NCI-H146 treated with DMSO at 0.1 percent for 48 hours (cell line): ENCODE results near the gene NPS.

ENCODE experiments used
- DNase-seq: peaks from one replicate; lab custom pipeline; 2025; ENCODE audit not compliant: unreplicated experiment; lab: John Stamatoyannopoulos, UW

Gene NPS

GRCh38 chr10:127549009-127549408, at the start of gene NPS:
TSS of gene NPS (plus strand) at chr10:127549309. CDS start at chr10:127549369, 60 bp downstream.
- no peak for DNase-seq

DNA sequence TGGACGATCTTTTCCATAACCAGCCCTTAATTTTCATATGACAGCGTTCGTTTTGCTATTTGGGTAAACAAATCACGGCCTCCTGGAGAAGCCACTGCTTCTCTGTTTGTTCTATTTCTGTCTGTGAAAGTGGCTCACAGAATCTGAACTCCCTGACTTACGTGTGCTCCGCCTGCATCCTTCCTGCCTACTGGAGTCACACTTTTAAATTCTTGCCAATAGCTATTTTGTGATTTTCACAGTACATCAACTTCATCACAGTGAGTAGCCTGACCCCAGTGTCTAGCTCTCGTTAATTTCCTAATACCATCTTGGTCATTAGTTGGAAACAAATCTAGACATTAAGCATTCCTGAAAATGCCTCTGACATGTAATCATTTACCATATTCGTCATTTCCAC, 49.0 kb upstream of the NPS start:
- DNase-seq, result no peak

DNA sequence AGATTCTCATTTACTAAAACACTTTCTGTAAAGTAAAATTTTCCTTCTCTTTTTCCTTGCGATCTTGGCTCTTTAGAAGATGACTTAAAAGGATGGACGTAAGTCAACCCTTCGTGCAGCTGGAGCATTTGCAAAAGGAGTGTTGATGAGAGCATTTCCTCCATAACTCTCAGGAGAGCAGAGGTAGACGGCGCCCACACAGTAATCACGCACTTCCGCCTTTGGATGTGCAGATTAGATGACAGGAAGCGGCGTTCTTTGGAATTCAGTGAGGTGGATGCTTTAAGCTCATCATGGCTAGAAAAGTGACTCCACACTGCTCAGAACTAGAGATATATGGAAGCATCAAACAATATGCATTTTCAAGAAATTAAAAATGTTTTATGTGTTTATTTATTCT, 43.0 kb upstream of the NPS start:
- DNase-seq, result no peak

DNA sequence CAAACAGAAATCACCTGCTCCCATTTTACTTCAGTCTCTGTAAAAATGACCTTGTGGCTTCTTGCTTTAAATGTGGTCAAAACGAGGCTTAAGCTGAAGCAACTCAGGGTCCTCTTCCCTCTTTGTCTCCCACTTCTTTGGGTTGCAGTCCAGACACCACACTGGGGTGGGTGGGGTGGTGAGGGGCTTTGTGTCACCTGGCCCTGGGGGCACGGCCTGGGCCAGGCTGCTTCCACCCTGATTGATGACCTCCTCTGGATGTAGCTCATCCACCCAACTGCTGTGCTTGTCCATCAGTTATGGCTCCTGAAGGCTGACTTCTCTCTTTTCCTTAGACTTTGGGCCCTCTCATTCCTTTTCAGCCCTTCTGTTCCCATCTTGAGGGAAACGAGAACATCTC, 26.8 kb upstream of the NPS start:
- DNase-seq, result no peak

- no peak for DNase-seq
Measured at GRCh38 chr10:127523476-127523875, 25.6 kb upstream of the NPS start.

- no peak for DNase-seq
Measured at GRCh38 chr10:127524229-127524628, 24.9 kb upstream of the NPS start.

GRCh38 chr10:127524908-127525665, 24.0 kb upstream of the NPS start:
- DNase-seq, result no peak

DNA sequence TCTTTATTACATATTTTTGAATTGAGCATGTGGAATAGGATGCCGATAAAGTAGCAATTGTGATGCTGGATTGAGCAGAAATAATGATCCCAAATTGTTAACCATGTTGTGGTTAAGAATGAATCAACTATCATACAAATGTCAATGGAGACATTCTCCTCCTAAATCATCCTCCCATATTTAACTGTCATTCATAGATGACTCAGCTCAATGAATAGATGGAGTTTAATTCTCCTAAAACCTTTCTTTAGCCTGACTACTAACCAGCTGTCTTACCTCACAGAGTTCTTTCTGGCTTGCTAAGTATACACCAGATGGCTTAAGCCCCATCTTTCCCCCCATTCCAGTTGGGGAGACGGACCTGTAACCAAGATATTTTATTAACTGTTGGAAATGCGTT, 23.4 kb upstream of the NPS start:
- DNase-seq, result no peak

GRCh38 chr10:127526161-127526560, 22.9 kb upstream of the NPS start:
- DNase-seq, result no peak

DNA sequence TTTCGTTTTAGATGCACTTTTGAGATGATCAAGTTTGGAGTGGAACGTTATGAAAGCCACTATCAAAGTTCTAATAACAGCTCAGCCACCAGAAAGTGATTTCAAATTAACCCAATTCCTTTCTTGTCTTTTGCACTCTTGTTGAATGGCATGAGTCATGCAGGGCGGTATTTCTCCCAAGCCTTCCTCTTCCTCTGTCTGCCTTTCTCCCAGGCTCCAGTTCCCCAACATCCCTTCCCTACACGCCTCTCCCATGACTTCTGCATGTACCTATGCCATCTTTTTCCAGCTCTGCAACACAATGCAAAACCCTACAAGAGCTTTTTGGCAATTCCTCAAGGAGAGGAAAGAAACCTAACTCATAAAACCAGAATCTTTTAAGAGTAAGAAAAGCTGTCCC, 21.8 kb upstream of the NPS start:
- no peak for DNase-seq

DNA sequence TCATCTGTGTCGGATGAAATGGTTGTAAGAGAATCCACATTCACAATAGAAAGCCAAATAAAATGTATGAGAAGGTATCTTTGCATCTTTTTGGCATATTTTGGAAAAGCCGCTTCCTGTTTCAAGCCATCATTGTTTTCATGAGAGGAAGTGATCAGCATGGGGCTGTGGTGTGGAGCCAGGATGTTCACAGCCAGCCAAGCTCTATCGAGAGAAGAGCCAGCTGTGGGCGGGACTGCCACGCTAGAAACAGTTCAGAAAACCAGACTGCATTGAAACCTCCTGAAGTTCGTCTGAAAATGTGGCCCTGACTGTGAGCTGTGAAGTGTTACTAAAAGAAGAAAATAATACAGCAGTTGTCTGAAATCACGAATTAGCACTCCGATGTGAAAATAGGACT, 21.2 kb upstream of the NPS start:
- DNase-seq, result no peak

- DNase-seq, result no peak
Measured at GRCh38 chr10:127532193-127532592, 16.9 kb upstream of the NPS start.

GRCh38 chr10:127532659-127533058, 16.4 kb upstream of the NPS start:
- no peak for DNase-seq

DNA sequence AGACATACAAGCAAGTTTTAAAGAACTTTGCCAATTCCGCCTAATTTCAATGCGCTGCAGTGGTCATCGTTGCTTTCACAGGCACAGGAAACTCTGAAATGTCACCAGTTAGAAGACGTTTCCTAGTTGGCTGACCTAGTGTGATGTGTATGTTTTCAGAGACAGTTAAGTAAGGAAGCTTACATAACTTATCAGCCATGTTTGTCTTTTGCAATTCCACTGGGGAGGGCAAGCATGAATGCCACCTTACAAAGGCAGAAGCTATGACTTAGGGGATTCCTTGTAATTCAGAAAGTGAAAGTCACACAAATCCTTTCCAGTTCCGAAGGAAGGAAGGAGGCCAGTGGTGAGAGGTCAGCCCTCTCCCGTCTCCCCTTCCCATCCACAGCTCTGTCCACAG, 15.0 kb upstream of the NPS start:
- no peak for DNase-seq

- no peak for DNase-seq
Measured at GRCh38 chr10:127534496-127534895, 14.6 kb upstream of the NPS start.

GRCh38 chr10:127535802-127536515, 13.2 kb upstream of the NPS start:
- DNase-seq, result no peak

DNA sequence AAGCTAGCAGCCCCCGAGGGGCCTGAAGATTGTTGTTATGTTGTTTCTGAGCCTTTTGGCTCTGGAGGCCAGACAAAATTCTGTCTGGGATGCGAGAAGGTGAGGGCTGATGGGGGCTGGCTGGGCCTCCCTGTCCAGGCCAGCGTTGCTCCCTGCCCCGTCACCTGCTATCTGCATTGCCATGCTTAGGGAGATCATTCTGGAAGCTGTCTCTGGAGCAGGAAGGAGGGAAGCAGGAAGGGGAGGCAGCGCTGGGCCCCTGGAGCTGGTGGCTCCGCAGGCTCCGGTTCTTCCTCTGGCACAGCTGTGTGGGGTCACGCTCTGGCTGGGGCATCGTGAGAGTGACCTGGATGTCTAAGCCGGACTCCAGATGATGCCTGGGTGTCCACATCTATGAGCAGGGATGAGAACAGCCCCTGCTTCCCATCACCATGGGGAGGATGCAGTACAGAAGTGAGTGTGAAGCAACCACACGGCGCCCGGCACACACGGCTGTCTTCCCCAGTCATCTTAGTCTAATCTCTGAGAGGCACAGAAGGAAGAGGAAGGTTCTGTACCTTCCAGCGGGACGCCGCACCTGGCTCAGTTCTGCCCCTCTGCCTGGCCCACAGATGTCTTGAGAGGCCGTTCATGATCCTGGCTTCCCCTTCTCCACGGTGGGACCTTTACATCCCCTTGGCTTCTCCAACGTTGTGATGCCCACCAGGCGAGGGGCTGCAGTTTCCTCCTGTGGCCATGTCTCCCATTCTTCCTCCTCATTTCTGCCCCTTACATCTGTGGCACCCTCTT, 11.9 kb upstream of the NPS start:
- DNase-seq, result no peak

DNA sequence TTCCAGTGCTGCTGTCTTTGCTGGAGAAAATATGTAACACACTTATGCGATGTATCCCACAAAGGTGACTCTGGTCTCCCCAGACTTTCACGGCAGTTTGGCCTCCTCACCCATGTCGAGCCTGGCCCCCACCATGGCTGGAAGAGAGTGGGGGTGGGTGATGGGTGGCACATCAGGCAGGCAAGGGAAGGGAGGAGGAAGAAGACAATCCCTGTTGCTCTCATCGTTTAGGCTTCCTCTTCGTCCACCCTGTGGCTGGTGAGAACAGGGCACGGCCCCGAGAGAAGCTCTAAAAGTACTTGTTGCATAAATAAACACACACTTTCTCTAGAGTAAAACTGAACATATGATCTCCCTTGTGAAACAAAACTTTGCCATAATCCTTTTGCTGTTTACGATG, 11.2 kb upstream of the NPS start:
- DNase-seq, result no peak

DNA sequence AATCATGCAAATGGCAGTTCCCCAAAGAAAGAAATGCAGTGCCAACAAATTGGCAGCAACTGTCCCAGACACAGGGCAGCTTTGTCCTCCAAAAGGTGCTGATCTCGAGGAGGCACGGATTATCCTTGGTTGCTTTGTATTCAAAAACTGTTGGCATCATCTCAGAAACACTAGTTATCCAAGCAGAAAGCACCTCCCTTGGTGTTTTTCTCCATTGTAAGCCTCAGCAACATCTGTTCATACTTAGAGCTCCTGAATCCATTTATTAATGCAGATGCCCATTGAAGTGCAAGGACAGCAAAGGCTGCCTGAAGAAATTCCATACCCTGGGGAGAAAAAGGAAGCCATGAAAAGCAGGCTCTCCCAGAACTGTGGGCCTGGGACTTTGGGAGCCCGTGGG, 1.1 kb upstream of the NPS start:
- DNase-seq, result no peak

GRCh38 chr10:127550861-127551260, 1.8 kb downstream of the NPS start:
- no peak for DNase-seq

- DNase-seq, result no peak
Measured at GRCh38 chr10:127552446-127552845, 3.3 kb downstream of the NPS start.

DNA sequence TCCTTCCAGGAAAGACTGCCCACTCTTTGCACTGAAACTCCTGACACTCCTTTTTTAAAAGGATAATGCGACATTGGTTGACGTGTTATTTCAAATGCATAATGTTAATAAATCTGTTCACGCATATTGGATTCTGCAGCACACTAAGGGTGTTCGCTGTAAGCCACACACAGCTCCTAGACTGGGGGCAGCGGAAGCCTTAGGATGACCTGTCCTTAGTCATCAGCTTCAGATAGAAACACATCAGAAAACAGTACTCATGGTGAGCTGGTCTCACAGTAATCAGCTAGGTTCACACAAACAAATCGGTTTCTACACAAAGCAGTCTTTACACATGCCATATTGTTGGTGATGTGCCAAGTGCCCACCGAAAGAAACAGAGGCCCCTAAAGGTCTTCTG, 4.3 kb downstream of the NPS start:
- no peak for DNase-seq
